Superior temporal gyrus (tissue), 1 donor: ENCODE measurements around the gene GRXCR2.
"Not testable (repeated sequence)": the region's sequence is repeated elsewhere in the genome, so short reads cannot be mapped to it uniquely, and the experiment has no call there.

ENCODE experiments used
- DNase-seq: peaks from one replicate; pipeline ENCODE4 v3.0.0-alpha.2; 2016; ENCODE audit errors: extremely low spot score

GRXCR2 gene

GRCh38 chr5:145887217-145887616 is 14.4 kb upstream of the GRXCR2 start:
- DNase-seq: no peak

DNA sequence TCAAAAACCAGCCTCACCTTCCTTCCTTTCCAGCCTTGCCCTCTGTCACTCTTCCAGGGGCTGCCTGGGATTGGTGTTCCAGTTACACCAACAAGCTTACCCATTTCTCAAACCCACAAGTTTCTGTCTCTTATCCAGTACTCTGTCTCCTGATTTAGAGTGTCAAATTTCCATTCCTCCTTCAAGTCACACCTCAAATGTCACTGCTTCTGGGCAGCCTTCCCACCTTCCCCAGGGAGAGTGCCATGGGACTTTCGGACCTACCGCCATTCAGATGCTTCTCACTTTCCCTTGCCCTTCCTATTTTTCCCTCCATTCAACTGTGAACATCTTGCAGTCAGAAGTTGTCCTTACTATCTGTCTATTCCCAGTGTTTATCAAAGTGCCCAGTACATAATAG is 2.0 kb upstream of the GRXCR2 start:
- DNase-seq: no peak

- no peak for DNase-seq
Measured at GRCh38 chr5:145872486-145872885, 328 bp downstream of the GRXCR2 start.

DNA sequence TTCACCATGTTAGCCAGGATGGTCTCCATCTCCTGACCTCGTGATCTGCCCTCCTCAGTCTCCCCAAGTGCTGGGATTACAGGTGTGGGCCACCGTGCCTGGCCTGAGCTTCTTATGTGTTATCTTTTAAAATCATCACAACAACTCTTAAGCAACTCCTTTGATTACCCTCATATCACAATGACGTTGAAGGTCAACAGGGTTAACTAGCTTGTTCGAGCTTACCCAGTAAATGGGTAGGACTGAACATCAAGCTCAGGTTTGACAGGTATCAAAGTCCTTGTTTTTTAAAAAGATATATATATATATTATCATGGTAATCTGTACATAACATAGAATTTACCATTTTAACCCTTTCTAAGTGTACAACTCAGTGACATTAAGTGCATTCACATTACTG is 3.1 kb downstream of the GRXCR2 start:
- no peak for DNase-seq

GRCh38 chr5:145867806-145868205 is 5.0 kb downstream of the GRXCR2 start:
- no peak for DNase-seq

DNA sequence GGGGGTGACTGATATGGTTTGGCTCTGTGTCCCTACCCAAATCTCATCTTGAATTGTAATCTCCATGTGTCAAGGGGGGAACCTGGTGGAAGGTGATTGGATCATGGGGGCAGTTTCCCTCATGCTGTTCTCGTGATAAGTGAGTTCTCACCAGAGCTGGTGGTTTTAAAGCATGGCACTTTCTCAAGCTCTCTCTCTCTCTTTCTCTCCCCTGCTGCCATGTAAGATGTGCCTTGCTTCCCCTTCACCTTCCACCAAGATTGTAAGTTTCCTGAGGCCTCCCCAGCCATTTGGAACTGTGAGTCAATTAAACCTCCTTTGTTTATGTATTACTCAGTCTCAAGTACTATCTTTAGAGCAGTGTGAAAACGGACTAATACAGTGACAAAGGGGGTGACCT is 8.4 kb downstream of the GRXCR2 start:
- not testable (repeated sequence) for DNase-seq

GRCh38 chr5:145863003-145863402 is 9.8 kb downstream of the GRXCR2 start:
- DNase-seq: no peak

DNA sequence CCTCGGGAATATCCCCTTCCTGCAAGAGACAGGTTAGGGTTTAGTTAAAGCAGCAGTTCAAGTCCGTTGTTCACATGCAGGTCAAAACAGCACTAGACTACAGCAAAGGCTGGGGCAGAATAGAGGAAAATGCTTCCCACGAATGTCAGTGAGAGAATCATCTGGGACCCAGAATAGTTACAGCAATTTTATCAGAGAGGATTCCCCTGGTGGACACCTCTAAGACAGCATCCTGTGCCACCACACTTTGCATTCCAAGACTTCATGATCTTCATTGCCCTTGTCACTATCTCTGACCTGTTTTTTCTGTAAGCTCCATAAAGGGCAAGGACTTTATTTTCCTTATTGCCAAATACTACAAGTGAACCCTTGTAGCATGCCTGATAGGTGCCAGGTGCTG is 12.9 kb downstream of the GRXCR2 start:
- no peak for DNase-seq

DNA sequence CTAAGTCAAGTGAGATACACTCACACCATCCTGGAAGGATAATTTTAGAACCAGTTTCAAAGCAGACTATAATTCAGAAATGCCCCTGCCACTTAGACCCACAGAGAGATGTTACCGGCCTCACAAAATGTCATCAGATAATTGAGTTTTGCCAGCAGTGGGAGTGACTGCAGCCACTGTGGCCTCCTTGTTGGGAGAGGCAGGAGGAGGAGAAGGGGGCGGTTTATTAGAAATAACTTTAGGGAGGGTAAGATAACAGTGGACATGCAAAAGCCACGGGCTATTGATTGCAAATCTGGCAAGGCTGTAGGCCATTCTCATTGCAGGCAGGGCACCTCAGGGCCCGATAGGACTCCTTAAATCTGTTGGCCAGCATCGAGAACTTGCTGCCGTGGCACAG is 13.4 kb downstream of the GRXCR2 start:
- no peak for DNase-seq

DNA sequence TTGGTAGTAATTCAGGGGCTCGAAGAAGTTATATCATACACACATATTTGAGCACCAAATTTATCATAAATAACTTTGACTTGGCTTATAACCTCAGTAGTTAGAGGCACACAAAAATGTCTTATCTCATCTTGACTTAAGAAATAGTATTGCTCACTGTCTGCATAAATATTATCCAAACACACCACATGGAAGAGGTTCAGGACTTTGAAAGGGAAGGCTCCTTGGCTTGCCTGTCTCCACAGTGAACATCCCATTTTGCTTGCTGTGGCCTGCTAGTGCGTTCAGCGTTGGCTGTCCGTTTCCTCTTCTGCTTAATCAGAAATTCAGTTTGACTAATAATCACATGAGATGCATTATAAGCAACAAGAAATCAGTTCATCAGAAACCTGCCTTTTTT is 13.9 kb downstream of the GRXCR2 start:
- no peak for DNase-seq

GRCh38 chr5:145856285-145856818 is 16.5 kb downstream of the GRXCR2 start:
- no peak for DNase-seq

DNA sequence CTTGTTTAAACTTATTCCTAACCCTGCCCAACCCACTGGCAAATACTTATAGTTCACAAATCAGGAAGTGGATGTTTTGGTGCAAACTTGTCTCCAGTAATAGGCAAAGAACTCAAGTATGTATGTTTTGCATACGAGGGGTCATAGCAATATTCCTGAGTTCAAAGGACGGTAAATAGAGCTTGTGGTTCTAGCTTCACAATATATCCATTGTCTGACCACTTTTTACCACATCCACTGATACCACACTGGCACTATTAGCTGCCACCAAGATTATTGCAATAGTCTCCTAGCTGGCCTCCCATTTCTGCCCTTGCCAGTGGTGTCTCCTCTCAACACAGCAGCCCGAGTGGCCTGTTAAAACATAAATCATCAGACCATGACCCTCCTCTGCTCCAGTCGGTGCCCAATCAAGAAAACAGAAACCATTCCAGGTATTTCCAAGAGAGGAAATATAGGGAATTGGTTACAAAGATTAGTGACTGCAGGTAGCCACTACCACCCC is 17.0 kb downstream of the GRXCR2 start:
- no peak for DNase-seq

DNA sequence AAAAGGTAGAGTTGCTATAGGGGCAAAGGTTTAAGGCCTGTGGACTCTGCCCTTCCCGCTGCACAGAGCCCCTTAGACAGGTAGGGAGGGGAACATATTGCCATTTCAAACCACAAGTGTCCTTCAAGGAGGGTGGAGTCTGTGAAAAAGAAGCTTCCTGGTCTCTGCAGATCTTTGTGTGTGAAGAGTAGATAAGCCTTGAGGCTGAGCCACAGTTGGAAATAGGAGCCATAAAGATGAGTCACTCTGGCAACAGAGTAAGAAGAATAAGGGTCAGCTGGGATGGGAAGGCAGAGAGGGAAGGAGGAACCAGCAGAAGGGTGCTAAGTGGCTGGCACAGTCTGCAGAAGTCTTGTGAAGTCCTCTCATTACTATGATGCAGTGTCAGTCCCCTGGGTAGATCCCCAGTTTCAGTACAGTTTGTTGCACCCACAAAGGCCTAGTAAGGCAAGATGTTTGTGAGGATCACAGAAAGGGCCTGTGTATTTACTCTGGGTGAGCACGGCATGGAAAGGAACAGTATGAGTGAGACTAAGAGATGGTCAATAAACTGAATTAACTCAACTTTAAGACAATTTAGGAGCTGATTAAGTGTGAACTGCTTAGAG is 18.1 kb downstream of the GRXCR2 start:
- DNase-seq: no peak

- DNase-seq: no peak
Measured at GRCh38 chr5:145853781-145854376, 18.9 kb downstream of the GRXCR2 start.

DNA sequence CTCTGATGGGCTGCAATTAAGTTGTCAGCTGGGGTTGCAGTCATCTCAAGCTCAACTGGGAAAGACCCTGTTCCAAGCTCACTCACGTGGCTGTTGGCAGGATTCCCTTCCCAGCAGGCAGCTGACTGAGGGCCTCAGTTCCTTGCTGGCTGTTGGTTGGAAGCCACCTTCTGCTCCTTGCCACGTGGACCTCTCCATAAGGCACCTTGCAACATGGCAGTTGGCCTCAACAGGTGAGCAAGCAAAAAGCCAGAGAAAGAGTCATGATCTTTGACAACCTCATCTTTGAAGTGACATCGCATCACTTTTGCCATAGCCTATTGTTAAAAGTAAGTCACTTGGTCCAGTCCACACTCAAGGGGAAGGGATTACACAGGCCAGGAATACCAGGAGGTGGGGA is 19.8 kb downstream of the GRXCR2 start:
- no peak for DNase-seq

- DNase-seq: no peak
Measured at GRCh38 chr5:145848854-145849253, 24.0 kb downstream of the GRXCR2 start.

GRCh38 chr5:145847499-145848497 is 25.0 kb downstream of the GRXCR2 start:
- no peak for DNase-seq

- no peak for DNase-seq
Measured at GRCh38 chr5:145846081-145846480, 26.7 kb downstream of the GRXCR2 start.

DNA sequence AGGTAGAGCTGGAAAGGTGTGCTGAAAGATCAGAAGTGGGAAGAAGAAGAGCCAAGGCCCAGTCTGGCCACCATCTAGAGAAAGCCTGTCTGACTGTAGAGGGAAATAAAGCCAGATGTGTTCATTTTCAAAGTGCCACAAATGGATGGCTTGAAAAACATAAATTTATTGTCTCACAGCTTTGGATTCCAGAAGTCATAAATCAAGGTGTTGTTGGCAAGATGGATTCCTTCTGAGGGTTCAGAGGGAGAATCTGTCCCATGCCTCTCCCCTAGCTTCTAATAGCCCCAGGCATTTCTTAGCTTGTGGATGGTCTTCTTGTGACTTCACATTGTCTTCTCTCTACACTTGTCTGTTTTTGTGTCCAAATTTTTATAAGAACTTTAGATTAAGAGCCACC is 31.5 kb downstream of the GRXCR2 start:
- DNase-seq: no peak

- no peak for DNase-seq
Measured at GRCh38 chr5:145840458-145841132, 32.2 kb downstream of the GRXCR2 start.

DNA sequence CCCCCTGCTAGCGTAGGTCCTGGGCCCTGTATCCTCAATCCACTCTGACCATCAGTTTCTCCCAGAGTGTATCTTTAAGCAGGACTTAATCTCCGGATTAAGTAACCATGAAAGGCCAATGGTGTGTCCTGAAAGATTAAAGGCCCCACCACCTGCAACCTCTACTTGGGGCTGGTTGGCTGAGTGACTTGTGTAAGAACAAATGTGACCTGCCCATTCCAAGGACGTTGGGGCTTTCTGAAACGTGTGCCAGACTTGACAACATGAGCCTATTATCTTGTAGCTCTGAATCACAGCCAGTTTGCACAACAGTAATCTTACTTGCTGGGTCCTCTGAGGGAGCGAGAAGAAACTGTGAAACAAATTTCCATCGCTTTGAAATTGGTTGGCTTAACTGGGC is 34.5 kb downstream of the GRXCR2 start:
- no peak for DNase-seq

DNA sequence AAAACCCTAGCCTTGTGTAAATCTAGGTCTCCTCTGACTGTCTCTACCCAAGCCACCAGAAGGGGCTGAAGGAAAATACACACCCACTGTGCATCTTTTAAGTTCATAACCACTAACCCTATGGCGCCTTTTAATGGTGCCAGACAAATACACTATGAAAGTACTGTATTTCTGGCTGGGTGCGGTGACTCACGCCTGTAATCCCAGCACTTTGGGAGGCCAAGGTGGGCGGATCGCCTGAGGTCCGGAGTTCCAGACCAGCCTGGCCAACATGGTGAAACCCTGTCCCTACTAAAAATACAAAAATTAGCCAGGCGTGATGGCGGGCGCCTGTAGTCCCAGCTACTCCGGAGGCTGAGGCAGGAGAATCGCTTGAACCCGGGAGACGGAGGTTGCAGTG is 36.6 kb downstream of the GRXCR2 start:
- not testable (repeated sequence) for DNase-seq
